Measurements from ENCODE around the gene HTT-AS. TPM values are rescaled to one million over a fixed set of nuclear protein-coding genes. Genes with fewer than 3 reads are reported as not detected.

Gene HTT-AS
- total and polyA plus RNA-seq, 8 donors = not detected

- peaks cover 0 to 8% (median 0%) of the 10 kb centered on the region in 3 donors for H3K4me1 ChIP-seq
- DNase-seq (no peak), ATAC-seq (no peak), FAIRE-seq (no peak)
- H3K27ac ChIP-seq = no peak overlapping the region
- no peaks in the 10 kb centered on the region for H3K27me3 ChIP-seq
- TF ChIP-seq CTCF (IDR thresholded peaks at IDR 0.05) = no peak
- peaks cover 3 to 12% (median 5%) of the 10 kb centered on the region in 3 donors for H3K36me3 ChIP-seq
- WGBS, 2 donors = 94 to 99% methylated on average over 9 of the region's 9 CpGs
- no peaks in the 10 kb centered on the region for H3K9me3 ChIP-seq
- intact Hi-C loops (cut with DNase I) = no loop called here
- H3K4me3 ChIP-seq = no peak overlapping the region
These were observed 46.8 kb upstream of the HTT-AS start for GRCh38 chr4:3121110-3121509.

DNA sequence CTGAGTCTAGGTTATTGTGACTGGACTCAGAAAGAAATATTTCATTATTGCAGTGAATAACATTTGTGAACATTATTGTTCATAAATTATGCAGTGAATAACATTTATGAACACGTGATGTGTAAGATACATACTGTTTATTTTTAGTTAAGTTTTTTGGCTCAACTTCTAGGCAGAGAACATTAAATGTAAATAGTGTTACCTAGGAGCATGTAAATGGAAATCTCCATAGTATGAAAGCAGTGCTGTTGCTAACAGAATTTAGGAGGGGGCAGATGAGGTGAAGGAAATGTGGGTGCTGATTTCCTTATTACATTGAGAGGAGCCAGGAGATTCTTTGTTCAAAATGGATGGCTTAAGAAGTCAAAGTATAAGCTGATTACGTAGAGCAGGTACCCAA is 45.1 kb upstream of the HTT-AS start:
- Histone ChIP-seq H3K27ac (no peak overlapping the region), H3K27me3 (no peaks in the 10 kb centered on the region), H3K4me3 (no peak overlapping the region), H3K9me3 (no peaks in the 10 kb centered on the region), H3K36me3 (peaks cover 0 to 16% (median 15%) of the 10 kb centered on the region in 3 donors), H3K4me1 (peaks cover 0 to 8% (median 0%) of the 10 kb centered on the region in 3 donors)
- FAIRE-seq (no peak), ATAC-seq (no peak), DNase-seq (no peak)
- TF ChIP-seq CTCF (IDR thresholded peaks at IDR 0.05) = no peak
- 68 to 69% methylated on average over 2 of the region's 2 CpGs for WGBS, 2 donors
- intact Hi-C loops (cut with DNase I) = no loop called here

- H3K4me1 ChIP-seq = peaks cover 0 to 3% (median 3%) of the 10 kb centered on the region in 3 donors
These were observed 44.0 kb upstream of the HTT-AS start for GRCh38 chr4:3118312-3118711.

GRCh38 chr4:3116955-3117354 is 42.6 kb upstream of the HTT-AS start:
- FAIRE-seq (no peak), ATAC-seq (peak in 1 of 4 donors; percentile 31), DNase-seq (no peak)
- H3K36me3 ChIP-seq = peaks cover 0 to 15% (median 13%) of the 10 kb centered on the region in 3 donors
- peaks cover 0 to 11% (median 9%) of the 10 kb centered on the region in 3 donors for H3K4me1 ChIP-seq
- no peaks in the 10 kb centered on the region for H3K27me3 ChIP-seq
- intact Hi-C loops (cut with DNase I) = no loop called here
- H3K27ac ChIP-seq = no peak overlapping the region
- H3K4me3 ChIP-seq = no peak overlapping the region
- TF ChIP-seq CTCF (IDR thresholded peaks at IDR 0.05) = no peak
- 80 to 82% methylated on average over 2 of the region's 2 CpGs for WGBS, 2 donors
- H3K9me3 ChIP-seq = no peaks in the 10 kb centered on the region

More at GRCh38 chr4:3118312-3118711, 44.0 kb upstream of the HTT-AS start:
- no peak for ATAC-seq
- TF ChIP-seq CTCF (IDR thresholded peaks at IDR 0.05) = no peak
- 79 to 83% methylated on average over 8 of the region's 8 CpGs for WGBS, 2 donors
- H3K27ac ChIP-seq = no peak overlapping the region
- no peak overlapping the region for H3K4me3 ChIP-seq
- H3K36me3 ChIP-seq = peaks cover 0 to 16% (median 15%) of the 10 kb centered on the region in 3 donors
- intact Hi-C loops (cut with DNase I) = no loop called here
- H3K27me3 ChIP-seq = no peaks in the 10 kb centered on the region
- H3K9me3 ChIP-seq = no peaks in the 10 kb centered on the region
- DNase-seq = no peak
- no peak for FAIRE-seq

DNA sequence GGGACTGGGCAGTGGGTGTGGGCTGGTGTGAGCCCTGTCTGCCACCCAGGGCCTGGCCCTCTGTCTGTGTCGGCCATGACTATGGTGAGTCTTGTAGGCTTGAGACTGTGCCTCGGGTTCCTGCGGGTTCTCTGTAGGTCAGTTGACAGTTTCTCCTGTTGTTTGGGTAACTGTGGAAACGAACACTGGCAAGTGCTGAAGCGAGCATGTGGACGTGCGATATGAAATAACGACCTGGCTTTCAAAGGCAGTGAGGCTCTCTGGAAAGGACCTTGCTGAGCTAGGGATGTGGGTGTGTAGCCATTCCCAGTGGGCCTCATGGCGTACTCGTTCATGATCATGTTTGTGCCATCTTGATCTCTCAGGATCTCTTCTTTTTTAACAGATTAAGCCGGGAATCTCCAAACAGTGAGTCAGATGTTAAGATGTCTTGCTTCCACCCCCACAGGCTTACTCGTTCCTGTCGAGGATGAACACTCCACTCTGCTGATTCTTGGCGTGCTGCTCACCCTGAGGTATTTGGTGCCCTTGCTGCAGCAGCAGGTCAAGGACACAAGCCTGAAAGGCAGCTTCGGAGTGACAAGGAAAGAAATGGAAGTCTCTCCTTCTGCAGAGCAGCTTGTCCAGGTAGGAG is 41.4 kb upstream of the HTT-AS start:
- intact Hi-C loops (cut with DNase I) = no loop called here
- FAIRE-seq = no peak
- WGBS, 2 donors = 87 to 92% methylated on average over 15 of the region's 15 CpGs
- H3K36me3 ChIP-seq = peaks cover 0 to 15% (median 10%) of the 10 kb centered on the region in 3 donors
- no peak overlapping the region for H3K4me3 ChIP-seq
- H3K9me3 ChIP-seq = no peaks in the 10 kb centered on the region
- no peak for DNase-seq
- no peak overlapping the region for H3K27ac ChIP-seq
- no peak for TF ChIP-seq CTCF (IDR thresholded peaks at IDR 0.05)
- H3K4me1 ChIP-seq = peaks cover 0 to 11% (median 9%) of the 10 kb centered on the region in 3 donors
- no peaks in the 10 kb centered on the region for H3K27me3 ChIP-seq
- peak in 1 of 4 donors; percentile 36 for ATAC-seq
